ENCODE results near the gene PTPRM. TPM values are rescaled to one million over a fixed set of nuclear protein-coding genes. Genes with fewer than 3 reads are reported as not detected.

The PTPRM gene
- total RNA-seq, 4 donors from 2014 or later, result 21.4 to 41.8 (median 29.6) TPM

- DNase-seq (ENCODE audit: low spot score in 2 of 2), result no peak
- H3K4me3 ChIP-seq (ENCODE audit: low read depth, poor library complexity, severe bottlenecking), result no peak overlapping the region
- TF ChIP-seq POLR2A (IDR thresholded peaks at IDR 0.05) (no peak), CTCF (IDR thresholded peaks at IDR 0.05) (no peak)
- 73 to 84% methylated on average over 1 of the region's 1 CpG for WGBS, 2 donors
- intact Hi-C loops (cut with DNase I; ENCODE audit: low total_unique reads), result no loop called here
These were observed 91.6 kb downstream of the PTPRM start for GRCh38 chr18:7658701-7659100.

GRCh38 chr18:7661207-7661606 is 94.1 kb downstream of the PTPRM start:
- no peak for DNase-seq (ENCODE audit: low spot score in 2 of 2)
- no peak overlapping the region for H3K4me3 ChIP-seq (ENCODE audit: low read depth, poor library complexity, severe bottlenecking)
- intact Hi-C loops (cut with DNase I; ENCODE audit: low total_unique reads), result no loop called here
- 75 to 84% methylated on average over 1 of the region's 1 CpG for WGBS, 2 donors
- TF ChIP-seq POLR2A (IDR thresholded peaks at IDR 0.05), result no peak
- TF ChIP-seq CTCF (IDR thresholded peaks at IDR 0.05), result no peak

- H3K4me3 ChIP-seq (ENCODE audit: low read depth, poor library complexity, severe bottlenecking), result no peak overlapping the region
- intact Hi-C loops (cut with DNase I; ENCODE audit: low total_unique reads), result no loop called here
- TF ChIP-seq POLR2A (IDR thresholded peaks at IDR 0.05) (no peak), CTCF (IDR thresholded peaks at IDR 0.05) (no peak)
- 88 to 93% methylated on average over 2 of the region's 2 CpGs for WGBS, 2 donors
- no peak for DNase-seq (ENCODE audit: low spot score in 2 of 2)
These were observed 95.8 kb downstream of the PTPRM start for GRCh38 chr18:7662866-7663265.

- TF ChIP-seq CTCF (IDR thresholded peaks at IDR 0.05), result no peak
- no peak for TF ChIP-seq POLR2A (IDR thresholded peaks at IDR 0.05)
- WGBS, 2 donors, result 84 to 88% methylated on average over 11 of the region's 11 CpGs
- H3K4me3 ChIP-seq (ENCODE audit: low read depth, poor library complexity, severe bottlenecking), result no peak overlapping the region
These were observed 96.5 kb downstream of the PTPRM start for GRCh38 chr18:7663366-7664312.

GRCh38 chr18:7666195-7666776 is 99.2 kb downstream of the PTPRM start:
- intact Hi-C loops (cut with DNase I; ENCODE audit: low total_unique reads), result no loop called here
- no peak overlapping the region for H3K4me3 ChIP-seq (ENCODE audit: low read depth, poor library complexity, severe bottlenecking)
- no peak for DNase-seq (ENCODE audit: low spot score in 2 of 2)
- TF ChIP-seq CTCF (IDR thresholded peaks at IDR 0.05), result no peak
- no peak for TF ChIP-seq POLR2A (IDR thresholded peaks at IDR 0.05)
- 88 to 90% methylated on average over 4 of the region's 4 CpGs for WGBS, 2 donors

More at GRCh38 chr18:7663366-7664312, 96.5 kb downstream of the PTPRM start:
- DNase-seq (ENCODE audit: low spot score in 2 of 2), result no peak
- intact Hi-C loops (cut with DNase I; ENCODE audit: low total_unique reads), result no loop called here

Measured in lower leg skin (tissue), 4 donors.